ENCODE results near the gene DOK7. TPM values are rescaled to one million over a fixed set of nuclear protein-coding genes. Genes with fewer than 3 reads are reported as not detected.

DOK7 gene
- polyA plus RNA-seq, 1 donor (not counting 4 experiments of a cell fraction or from before 2014, with no cell fraction given): 0.13 TPM

GRCh38 chr4:3431446-3431993, 31.6 kb upstream of the DOK7 start:
- Histone ChIP-seq H4K20me1 (ENCODE audit: control insufficient read depth, extremely low read depth, insufficient read depth, low read length) (no peaks in the 10 kb centered on the region), H3K9me1 (ENCODE audit: control insufficient read depth, extremely low read depth, insufficient read depth, low read length) (no peaks in the 10 kb centered on the region), H3K4me2 (ENCODE audit: control insufficient read depth, extremely low read depth, insufficient read depth, low read depth, low read length) (no peak overlapping the region), H3K27me3 (ENCODE audit: control insufficient read depth, extremely low read depth, insufficient read depth, low read length) (no peaks in the 10 kb centered on the region), H3K9ac (ENCODE audit: control insufficient read depth, extremely low read depth, insufficient read depth, low read length) (no peak overlapping the region), H3K9me3 (ENCODE audit: control insufficient read depth, low read depth, low read length) (no peaks in the 10 kb centered on the region), H2AFZ (ENCODE audit: control insufficient read depth, low read length) (no peak overlapping the region), H3K79me2 (ENCODE audit: control insufficient read depth, insufficient read depth, low read length) (no peaks in the 10 kb centered on the region), H3K4me1 (ENCODE audit: control insufficient read depth, extremely low read depth, insufficient read depth, low read length) (peaks cover 5% of the 10 kb centered on the region), H3K36me3 (ENCODE audit: control insufficient read depth in 2 of 2, extremely low read depth in 1 of 2, insufficient read depth in 2 of 2, low read length in 2 of 2) (peaks cover 13 to 21% of the 10 kb centered on the region in 2 experiments), H3K27ac (ENCODE audit: control insufficient read depth, insufficient read depth, low read length) (no peak overlapping the region), H3K4me3 (ENCODE audit: control insufficient read depth in 2 of 3, extremely low read depth in 1 of 3, insufficient read depth in 2 of 3, low read depth in 1 of 3, low read length in 3 of 3) (no peak overlapping the region)
- DNase-seq (ENCODE audit: low read depth, low spot score): no peak
- FAIRE-seq: no peak
- dilution Hi-C loops (cut with MboI; ENCODE audit: extremely low pct_ligation_motif_present, low sequenced_read_pairs): no loop called here
- no peak for TF ChIP-seq EZH2 (IDR thresholded peaks at IDR 0.05; ENCODE audit: low read length)
- no peak for TF ChIP-seq CTCF (optimal IDR thresholded peaks at IDR 0.05 in 1 of 3, IDR thresholded peaks at IDR 0.05 in 1 of 3, conservative IDR thresholded peaks at IDR 0.05 in 1 of 3; ENCODE audit: extremely low read depth in 1 of 3, insufficient read depth in 2 of 3, low read length in 3 of 3)

- Histone ChIP-seq H3K27me3 (ENCODE audit: control insufficient read depth, extremely low read depth, insufficient read depth, low read length) (no peaks in the 10 kb centered on the region), H3K27ac (ENCODE audit: control insufficient read depth, insufficient read depth, low read length) (no peak overlapping the region), H3K4me1 (ENCODE audit: control insufficient read depth, extremely low read depth, insufficient read depth, low read length) (peaks cover 13% of the 10 kb centered on the region), H3K79me2 (ENCODE audit: control insufficient read depth, insufficient read depth, low read length) (no peaks in the 10 kb centered on the region), H2AFZ (ENCODE audit: control insufficient read depth, low read length) (no peak overlapping the region), H3K9me3 (ENCODE audit: control insufficient read depth, low read depth, low read length) (no peaks in the 10 kb centered on the region), H4K20me1 (ENCODE audit: control insufficient read depth, extremely low read depth, insufficient read depth, low read length) (no peaks in the 10 kb centered on the region), H3K4me3 (ENCODE audit: control insufficient read depth in 2 of 3, extremely low read depth in 1 of 3, insufficient read depth in 2 of 3, low read depth in 1 of 3, low read length in 3 of 3) (no peak overlapping the region), H3K9me1 (ENCODE audit: control insufficient read depth, extremely low read depth, insufficient read depth, low read length) (no peaks in the 10 kb centered on the region), H3K9ac (ENCODE audit: control insufficient read depth, extremely low read depth, insufficient read depth, low read length) (no peak overlapping the region), H3K4me2 (ENCODE audit: control insufficient read depth, extremely low read depth, insufficient read depth, low read depth, low read length) (no peak overlapping the region), H3K36me3 (ENCODE audit: control insufficient read depth in 2 of 2, extremely low read depth in 1 of 2, insufficient read depth in 2 of 2, low read length in 2 of 2) (peaks cover 9 to 15% of the 10 kb centered on the region in 2 experiments)
- DNase-seq (ENCODE audit: low read depth, low spot score): no peak
- FAIRE-seq: no peak
- dilution Hi-C loops (cut with MboI; ENCODE audit: extremely low pct_ligation_motif_present, low sequenced_read_pairs): no loop called here
- TF ChIP-seq EZH2 (IDR thresholded peaks at IDR 0.05; ENCODE audit: low read length): no peak
- no peak for TF ChIP-seq CTCF (optimal IDR thresholded peaks at IDR 0.05 in 1 of 3, IDR thresholded peaks at IDR 0.05 in 1 of 3, conservative IDR thresholded peaks at IDR 0.05 in 1 of 3; ENCODE audit: extremely low read depth in 1 of 3, insufficient read depth in 2 of 3, low read length in 3 of 3)
Measured at GRCh38 chr4:3432381-3432790, 30.7 kb upstream of the DOK7 start.
